Subcutaneous adipose tissue (tissue), 4 donors: ENCODE measurements around the gene RHOJ. TPM values are rescaled to one million over a fixed set of nuclear protein-coding genes. Genes with fewer than 3 reads are reported as not detected.

ENCODE experiments used
- total RNA-seq, 4 donors: library from RNA; depleted of rRNA; stranded (reverse); fragments of >200 nt; gene quantifications; one replicate each; pipeline ENCODE4 v1.1.0, GENCODE V29; 2016
- TF ChIP-seq, protein P1 (sequence below): fragments of 450-650 bp; IDR thresholded peaks from one replicate; pipeline ENCODE4 v1.5.1; 2016; ENCODE audit warnings: low read depth, mild to moderate bottlenecking, control low read depth, antibody characterized with exemption, moderate library complexity

Gene RHOJ
- total RNA-seq, 4 donors from 2014 or later: 5.3 to 23.2 (median 8.4) TPM

DNA sequence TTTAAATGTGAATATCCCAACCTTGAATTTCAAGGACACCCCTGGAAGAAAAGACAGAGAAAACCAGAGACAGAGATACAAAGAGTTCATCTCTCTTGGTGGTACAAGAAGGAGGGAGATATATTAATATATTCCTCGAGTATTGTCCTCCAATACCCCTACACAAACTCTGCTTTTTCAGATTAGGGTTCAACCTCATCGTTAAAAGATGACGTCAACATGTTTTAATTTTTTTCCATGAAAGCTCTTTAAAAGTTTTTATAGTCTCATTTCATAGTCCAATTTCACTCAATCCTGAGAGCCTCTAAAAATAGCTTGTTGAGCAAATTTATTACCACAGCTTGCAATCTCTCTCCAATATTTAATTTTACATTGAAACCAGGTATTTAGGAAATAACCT is 19.4 kb downstream of the RHOJ start:
- TF ChIP-seq, protein P1, sequence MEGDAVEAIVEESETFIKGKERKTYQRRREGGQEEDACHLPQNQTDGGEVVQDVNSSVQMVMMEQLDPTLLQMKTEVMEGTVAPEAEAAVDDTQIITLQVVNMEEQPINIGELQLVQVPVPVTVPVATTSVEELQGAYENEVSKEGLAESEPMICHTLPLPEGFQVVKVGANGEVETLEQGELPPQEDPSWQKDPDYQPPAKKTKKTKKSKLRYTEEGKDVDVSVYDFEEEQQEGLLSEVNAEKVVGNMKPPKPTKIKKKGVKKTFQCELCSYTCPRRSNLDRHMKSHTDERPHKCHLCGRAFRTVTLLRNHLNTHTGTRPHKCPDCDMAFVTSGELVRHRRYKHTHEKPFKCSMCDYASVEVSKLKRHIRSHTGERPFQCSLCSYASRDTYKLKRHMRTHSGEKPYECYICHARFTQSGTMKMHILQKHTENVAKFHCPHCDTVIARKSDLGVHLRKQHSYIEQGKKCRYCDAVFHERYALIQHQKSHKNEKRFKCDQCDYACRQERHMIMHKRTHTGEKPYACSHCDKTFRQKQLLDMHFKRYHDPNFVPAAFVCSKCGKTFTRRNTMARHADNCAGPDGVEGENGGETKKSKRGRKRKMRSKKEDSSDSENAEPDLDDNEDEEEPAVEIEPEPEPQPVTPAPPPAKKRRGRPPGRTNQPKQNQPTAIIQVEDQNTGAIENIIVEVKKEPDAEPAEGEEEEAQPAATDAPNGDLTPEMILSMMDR: no peak

DNA sequence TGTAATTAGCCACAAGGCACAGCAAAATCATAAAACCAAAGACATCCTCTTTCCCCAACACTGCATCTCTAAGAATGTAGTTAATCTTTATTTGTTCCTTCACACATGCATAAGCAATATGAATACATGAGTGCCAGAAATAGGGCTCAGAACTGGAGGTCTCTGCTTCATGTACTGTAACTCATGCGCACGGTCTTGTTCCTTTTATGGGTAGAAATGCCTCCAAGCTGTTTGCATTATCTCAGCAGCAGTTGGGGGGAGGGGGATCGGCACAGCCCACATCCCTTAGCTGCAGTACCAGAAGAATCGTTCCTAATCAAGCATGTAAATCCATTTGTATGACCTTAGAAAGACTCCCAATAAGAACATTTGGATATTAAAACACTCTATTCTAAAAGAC is 20.0 kb downstream of the RHOJ start:
- TF ChIP-seq, protein P1: no peak

DNA sequence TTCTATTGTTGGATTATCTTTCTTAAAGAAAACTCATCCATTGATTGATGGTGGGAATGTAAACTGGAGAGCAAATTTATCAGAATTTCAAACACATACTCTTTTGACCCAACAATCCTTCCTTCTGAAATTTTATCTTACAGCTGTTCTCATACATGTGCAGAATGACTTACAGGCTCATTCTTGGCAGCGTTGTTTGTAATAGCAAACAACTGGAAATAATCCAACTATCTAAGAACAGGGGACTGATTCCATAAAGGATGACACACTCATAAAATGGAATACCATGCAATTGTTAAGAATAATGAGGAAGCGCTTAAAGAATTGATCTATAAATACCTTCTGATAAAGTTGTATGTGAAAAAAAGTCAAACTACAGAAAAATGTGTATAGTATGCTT is 24.0 kb downstream of the RHOJ start:
- TF ChIP-seq, protein P1: no peak

DNA sequence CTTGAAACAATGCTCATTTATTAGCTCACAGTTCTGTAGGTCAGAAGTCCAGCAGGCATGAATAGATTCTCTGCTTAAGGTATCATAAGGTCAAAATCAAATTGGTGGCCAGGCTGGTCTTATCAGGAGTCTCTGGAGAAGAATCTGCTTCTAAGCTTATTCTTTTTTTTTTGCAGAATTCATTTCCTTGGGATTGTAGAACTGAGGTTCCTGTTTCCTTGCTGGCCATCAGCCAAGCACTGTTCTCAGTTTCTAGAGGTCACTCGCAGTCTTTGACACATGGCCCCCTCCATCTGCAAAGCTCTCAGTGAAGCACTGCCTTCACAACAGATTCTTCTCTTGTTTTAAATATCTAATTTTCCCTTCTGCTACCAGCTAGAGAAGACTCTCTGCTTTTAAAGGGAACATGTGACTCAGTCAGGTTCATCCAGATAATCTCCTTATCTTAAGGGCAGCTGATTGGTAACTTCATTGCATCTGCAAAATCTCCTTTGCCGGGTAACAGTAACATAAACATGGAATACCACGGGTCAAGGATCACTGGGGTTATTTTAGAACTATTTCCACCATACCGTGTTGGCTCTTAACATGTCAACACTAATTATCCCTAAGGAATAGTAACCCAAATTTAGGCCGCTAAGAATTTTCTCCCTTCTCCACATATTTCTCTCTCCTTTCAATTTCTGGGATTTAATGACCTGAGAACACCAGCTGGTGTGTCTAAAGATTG is 25.3 kb downstream of the RHOJ start:
- TF ChIP-seq, protein P1: no peak

DNA sequence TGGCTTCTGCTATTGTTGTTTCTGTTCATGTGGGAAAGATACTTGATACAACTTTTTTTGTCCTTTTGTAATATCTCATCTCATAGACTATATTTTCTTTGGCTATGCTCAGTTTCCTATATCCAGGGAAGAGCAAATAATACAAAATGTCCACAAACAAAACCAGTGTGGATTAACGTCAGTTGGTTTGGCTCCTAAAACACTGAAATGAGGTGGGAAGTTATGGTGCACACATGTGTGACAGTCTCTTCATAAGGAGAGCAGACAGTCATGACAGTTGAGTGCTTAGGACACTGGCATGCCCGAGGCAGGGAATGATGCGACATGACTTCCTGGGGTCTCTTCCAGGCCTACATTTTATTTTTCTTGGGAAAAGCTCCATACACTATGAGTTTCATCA is 27.5 kb downstream of the RHOJ start:
- TF ChIP-seq, protein P1: no peak

DNA sequence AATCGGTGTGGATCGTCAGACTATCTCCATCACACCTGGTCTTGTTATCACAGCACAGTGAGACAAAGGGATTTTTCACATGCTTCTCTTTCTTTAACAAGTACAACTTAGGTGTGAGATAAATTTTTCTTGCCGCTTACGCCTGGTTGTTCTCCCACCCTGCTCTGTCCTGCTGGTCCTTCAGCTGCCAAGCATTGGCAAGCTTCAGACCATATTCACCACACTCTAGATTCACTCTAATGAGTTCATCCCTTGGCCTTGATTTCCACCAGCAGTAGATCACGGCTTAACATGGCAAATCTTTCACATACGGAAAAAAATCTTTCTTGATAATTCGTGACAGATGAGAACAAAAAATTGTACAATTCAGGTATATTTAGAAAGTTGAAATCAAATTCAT is 33.5 kb downstream of the RHOJ start:
- TF ChIP-seq, protein P1: no peak

DNA sequence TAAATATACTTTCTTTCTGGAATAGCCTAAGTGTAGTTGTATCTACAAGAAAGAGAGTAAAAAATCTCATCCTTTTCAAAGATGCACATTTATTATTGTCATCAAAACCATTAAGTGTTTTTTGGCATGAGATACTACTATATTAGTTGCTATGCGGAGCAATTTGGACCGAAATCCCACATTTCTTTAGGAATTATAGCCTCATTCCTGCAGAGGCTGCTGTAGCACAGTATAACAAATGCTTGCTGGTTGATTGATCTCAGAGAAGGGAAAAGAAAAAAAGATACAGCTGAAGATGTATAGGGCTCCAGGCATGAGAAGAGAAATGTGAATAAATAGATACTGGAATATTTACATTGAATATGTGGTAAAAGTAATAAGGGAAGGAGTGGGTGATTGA is 36.0 kb downstream of the RHOJ start:
- TF ChIP-seq, protein P1: no peak
